Measurements from ENCODE around the gene ZSCAN30.

Gene ZSCAN30

GRCh38 chr18:35331367-35332087, 41.5 kb upstream of the ZSCAN30 start:
- TF ChIP-seq, protein P1, sequence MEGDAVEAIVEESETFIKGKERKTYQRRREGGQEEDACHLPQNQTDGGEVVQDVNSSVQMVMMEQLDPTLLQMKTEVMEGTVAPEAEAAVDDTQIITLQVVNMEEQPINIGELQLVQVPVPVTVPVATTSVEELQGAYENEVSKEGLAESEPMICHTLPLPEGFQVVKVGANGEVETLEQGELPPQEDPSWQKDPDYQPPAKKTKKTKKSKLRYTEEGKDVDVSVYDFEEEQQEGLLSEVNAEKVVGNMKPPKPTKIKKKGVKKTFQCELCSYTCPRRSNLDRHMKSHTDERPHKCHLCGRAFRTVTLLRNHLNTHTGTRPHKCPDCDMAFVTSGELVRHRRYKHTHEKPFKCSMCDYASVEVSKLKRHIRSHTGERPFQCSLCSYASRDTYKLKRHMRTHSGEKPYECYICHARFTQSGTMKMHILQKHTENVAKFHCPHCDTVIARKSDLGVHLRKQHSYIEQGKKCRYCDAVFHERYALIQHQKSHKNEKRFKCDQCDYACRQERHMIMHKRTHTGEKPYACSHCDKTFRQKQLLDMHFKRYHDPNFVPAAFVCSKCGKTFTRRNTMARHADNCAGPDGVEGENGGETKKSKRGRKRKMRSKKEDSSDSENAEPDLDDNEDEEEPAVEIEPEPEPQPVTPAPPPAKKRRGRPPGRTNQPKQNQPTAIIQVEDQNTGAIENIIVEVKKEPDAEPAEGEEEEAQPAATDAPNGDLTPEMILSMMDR (IDR thresholded peaks at IDR 0.05; ENCODE audit: low read depth, low read length): no peak
- TF ChIP-seq POLR2A (IDR thresholded peaks at IDR 0.05; ENCODE audit: extremely low read depth, insufficient read length) (no peak), MYC (IDR thresholded peaks at IDR 0.05; ENCODE audit: low read depth, low read length) (no peak)
- TF ChIP-seq, protein P2, sequence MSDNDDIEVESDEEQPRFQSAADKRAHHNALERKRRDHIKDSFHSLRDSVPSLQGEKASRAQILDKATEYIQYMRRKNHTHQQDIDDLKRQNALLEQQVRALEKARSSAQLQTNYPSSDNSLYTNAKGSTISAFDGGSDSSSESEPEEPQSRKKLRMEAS (IDR thresholded peaks at IDR 0.05; ENCODE audit: low read depth, low read length): no peak
- DNase-seq (ENCODE audit: low read depth): no peak
- no peak overlapping the region for H3K4me3 ChIP-seq (ENCODE audit: low read depth, low read length)

GRCh38 chr18:35328868-35329267, 38.8 kb upstream of the ZSCAN30 start:
- no peak for DNase-seq (ENCODE audit: low read depth)
- no peak overlapping the region for H3K4me3 ChIP-seq (ENCODE audit: low read depth, low read length)
- TF ChIP-seq POLR2A (IDR thresholded peaks at IDR 0.05; ENCODE audit: extremely low read depth, insufficient read length) (no peak), MYC (IDR thresholded peaks at IDR 0.05; ENCODE audit: low read depth, low read length) (no peak)
- TF ChIP-seq, protein P1 (IDR thresholded peaks at IDR 0.05; ENCODE audit: low read depth, low read length): no peak
- TF ChIP-seq, protein P2 (IDR thresholded peaks at IDR 0.05; ENCODE audit: low read depth, low read length): no peak

DNA sequence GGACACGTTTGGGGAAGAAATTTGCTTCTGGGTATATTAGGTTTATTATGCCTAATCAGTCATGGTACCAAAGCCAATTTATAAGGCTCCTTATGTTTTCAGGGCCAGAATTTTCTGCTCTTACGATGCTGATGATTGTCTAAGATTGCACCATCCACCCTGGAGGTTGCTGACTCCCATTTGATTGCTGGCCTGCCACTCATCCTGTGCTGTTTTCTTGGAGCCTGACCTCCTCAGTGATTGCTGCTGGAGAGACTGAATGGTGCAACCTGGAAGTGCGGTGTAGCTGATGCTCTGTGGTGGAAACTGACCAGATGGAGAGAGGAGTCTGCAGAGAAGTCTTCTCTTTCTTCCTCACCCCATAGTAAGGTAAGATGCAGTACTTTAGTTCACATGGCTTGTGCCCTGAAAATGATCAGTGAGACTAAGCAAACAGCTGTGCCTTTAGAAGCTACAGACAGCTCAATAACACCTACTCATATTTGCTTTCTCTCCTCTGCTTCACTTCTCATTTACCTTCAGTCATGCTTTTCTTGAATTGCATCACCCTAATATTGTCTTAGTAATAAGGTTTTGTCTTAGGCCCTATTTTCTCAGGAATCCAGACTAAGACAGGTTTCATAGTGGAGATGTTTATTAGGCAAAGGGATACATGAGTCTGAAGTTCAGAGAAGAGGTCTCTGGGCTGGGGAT, 36.8 kb upstream of the ZSCAN30 start:
- no peak for DNase-seq (ENCODE audit: low read depth)
- TF ChIP-seq, protein P2 (IDR thresholded peaks at IDR 0.05; ENCODE audit: low read depth, low read length): no peak
- TF ChIP-seq, protein P1 (IDR thresholded peaks at IDR 0.05; ENCODE audit: low read depth, low read length): no peak
- TF ChIP-seq POLR2A (IDR thresholded peaks at IDR 0.05; ENCODE audit: extremely low read depth, insufficient read length): no peak
- TF ChIP-seq MYC (IDR thresholded peaks at IDR 0.05; ENCODE audit: low read depth, low read length): no peak
- no peak overlapping the region for H3K4me3 ChIP-seq (ENCODE audit: low read depth, low read length)

- no peak for DNase-seq (ENCODE audit: low read depth)
- TF ChIP-seq MYC (IDR thresholded peaks at IDR 0.05; ENCODE audit: low read depth, low read length) (no peak), POLR2A (IDR thresholded peaks at IDR 0.05; ENCODE audit: extremely low read depth, insufficient read length) (no peak)
- TF ChIP-seq, protein P2 (IDR thresholded peaks at IDR 0.05; ENCODE audit: low read depth, low read length): no peak
- TF ChIP-seq, protein P1 (IDR thresholded peaks at IDR 0.05; ENCODE audit: low read depth, low read length): no peak
- no peak overlapping the region for H3K4me3 ChIP-seq (ENCODE audit: low read depth, low read length)
These were observed 35.1 kb upstream of the ZSCAN30 start for GRCh38 chr18:35324926-35325655.

DNA sequence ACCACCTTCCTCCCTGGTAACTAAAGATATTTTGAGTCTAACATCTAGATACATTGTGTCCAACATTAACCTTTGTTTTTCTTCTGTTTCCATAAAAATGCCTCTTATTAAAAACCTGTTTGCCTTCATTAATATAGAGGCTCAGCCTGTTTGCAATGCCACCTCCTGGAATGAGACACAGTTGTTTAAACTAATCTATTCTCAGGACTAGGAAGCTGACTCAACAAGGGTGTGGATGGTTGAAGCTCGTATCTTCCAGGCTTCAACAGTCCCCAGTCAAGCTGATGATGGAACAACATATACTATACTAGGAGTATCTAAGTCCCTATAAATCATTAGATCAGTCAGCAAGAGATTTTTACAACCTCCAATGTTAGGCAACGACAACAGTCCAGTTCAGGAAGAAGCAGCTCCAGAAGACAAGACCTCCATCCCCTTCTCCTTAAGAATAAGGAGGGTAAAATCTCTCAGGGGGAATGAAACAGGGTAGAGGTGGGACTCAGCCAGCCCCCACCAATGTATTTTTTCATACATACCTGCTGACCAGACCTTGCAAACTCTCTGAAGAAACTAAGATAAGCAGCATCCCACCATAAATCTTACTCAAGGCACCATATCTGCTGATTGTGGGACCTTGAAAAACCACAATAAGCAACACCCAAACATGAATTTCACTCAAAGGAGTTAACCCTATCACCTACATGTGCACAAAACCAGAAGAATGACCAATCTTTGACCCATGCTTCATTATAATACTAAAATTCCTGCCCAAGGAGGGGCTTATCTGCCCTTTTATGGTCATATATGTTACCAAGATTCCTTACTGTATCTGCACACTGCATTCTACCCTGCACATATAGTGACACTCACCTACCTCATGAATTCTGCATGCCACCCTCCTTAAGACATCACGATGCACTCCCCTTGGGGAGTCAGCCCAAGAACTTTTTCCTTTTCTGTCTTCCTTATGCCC, 32.7 kb upstream of the ZSCAN30 start:
- H3K4me3 ChIP-seq (ENCODE audit: low read depth, low read length): no peak overlapping the region
- TF ChIP-seq, protein P2 (IDR thresholded peaks at IDR 0.05; ENCODE audit: low read depth, low read length): no peak
- DNase-seq (ENCODE audit: low read depth): no peak
